ENCODE results near the gene COX5A. TPM values are rescaled to one million over a fixed set of nuclear protein-coding genes. Genes with fewer than 3 reads are reported as not detected.

COX5A gene
- total RNA-seq, 1 donor = 63.0 TPM

DNA sequence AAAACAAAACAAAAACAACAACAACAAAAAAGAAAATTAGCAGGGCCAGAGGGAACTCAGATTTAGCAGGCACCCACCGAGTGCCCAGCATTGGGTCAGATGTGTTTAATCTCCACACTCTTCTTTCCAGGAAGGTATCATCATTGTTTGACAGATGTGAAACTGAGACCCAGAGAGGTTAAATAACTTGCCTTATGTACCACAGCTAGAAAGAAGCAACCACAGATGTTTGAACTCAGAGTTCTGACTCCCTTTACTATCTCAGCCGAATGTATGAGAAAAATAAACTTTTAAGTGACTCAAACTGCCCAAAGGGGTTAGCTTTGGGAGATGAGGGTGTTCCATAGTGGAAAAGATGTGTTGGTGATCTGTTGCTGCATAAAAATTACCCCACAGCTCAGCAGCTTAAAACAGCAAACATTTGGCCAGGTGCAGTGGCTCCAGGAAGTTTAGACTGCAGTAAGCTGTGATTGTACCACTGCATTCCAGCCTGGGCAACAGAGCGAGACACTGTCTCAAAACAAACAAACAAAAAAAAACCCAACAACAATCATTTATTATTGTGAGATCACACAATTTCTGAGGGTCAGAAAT, 23.2 kb upstream of the COX5A start:
- H3K4me3 ChIP-seq (ENCODE audit: low read depth, low read length) = no peak overlapping the region
- TF ChIP-seq, protein P1, sequence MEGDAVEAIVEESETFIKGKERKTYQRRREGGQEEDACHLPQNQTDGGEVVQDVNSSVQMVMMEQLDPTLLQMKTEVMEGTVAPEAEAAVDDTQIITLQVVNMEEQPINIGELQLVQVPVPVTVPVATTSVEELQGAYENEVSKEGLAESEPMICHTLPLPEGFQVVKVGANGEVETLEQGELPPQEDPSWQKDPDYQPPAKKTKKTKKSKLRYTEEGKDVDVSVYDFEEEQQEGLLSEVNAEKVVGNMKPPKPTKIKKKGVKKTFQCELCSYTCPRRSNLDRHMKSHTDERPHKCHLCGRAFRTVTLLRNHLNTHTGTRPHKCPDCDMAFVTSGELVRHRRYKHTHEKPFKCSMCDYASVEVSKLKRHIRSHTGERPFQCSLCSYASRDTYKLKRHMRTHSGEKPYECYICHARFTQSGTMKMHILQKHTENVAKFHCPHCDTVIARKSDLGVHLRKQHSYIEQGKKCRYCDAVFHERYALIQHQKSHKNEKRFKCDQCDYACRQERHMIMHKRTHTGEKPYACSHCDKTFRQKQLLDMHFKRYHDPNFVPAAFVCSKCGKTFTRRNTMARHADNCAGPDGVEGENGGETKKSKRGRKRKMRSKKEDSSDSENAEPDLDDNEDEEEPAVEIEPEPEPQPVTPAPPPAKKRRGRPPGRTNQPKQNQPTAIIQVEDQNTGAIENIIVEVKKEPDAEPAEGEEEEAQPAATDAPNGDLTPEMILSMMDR (IDR thresholded peaks at IDR 0.05; ENCODE audit: insufficient read depth, low read length) = no peak
- peak; percentile 9 for DNase-seq (ENCODE audit: low read depth)

GRCh38 chr15:74960286-74960685, 22.4 kb upstream of the COX5A start:
- TF ChIP-seq, protein P1 (IDR thresholded peaks at IDR 0.05; ENCODE audit: insufficient read depth, low read length) = no peak
- DNase-seq (ENCODE audit: low read depth) = no peak
- H3K4me3 ChIP-seq (ENCODE audit: low read depth, low read length) = no peak overlapping the region

DNA sequence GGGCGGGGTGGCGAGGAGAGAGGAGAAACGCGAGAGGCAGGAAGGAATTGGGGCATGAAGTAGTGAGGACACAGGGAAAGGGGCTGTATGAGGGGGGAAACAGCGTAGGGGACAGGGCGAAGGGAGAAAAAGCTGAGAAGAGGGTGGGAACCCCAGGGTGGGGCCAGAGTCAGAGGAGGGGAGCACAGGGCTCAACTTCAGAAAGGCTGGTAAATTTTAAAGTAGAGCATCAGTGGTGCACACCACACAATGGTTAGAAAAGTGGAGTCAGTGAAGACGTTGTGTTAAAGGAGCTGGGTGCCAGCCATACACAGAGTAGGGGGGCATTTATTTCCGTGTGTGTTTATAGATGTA, 21.7 kb upstream of the COX5A start:
- TF ChIP-seq, protein P1 (IDR thresholded peaks at IDR 0.05; ENCODE audit: insufficient read depth, low read length) = no peak
- peak overlapping the region; percentile 6 for H3K4me3 ChIP-seq (ENCODE audit: low read depth, low read length)
- DNase-seq (ENCODE audit: low read depth) = no peak

- H3K4me3 ChIP-seq (ENCODE audit: low read depth, low read length) = peak overlapping the region; percentile 57
- no peak for DNase-seq (ENCODE audit: low read depth)
- TF ChIP-seq, protein P1 (IDR thresholded peaks at IDR 0.05; ENCODE audit: insufficient read depth, low read length) = no peak
Measured at GRCh38 chr15:74958908-74959585, 21.2 kb upstream of the COX5A start.

DNA sequence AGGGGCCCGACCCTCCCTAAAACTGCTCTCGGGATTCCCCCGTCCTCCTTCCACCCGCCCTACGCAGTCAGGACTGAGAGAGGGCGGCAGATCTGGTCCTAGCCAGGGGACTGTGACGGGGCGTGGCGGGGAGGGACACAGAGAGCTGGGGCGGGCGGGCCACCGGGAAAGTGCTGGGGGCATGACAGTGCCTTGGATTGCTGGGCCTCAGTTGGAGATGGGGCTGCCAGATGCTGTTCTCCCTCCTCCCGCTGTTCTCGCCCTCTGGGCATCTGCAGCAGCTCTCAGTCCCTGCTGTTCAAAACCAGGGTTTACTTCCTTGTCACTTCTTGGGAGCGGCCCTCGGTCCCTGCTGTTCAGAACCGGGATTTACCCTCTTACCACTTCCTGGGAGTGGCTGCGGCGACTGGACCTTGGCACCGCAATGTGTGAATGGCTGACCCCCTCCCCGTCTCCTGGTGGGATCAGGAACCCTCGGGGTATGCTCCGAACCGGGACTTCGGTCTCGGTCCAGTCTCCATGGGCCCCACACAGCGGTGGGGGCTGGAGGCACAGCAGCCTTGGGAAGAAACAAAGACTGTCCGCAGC, 20.5 kb upstream of the COX5A start:
- TF ChIP-seq, protein P1 (IDR thresholded peaks at IDR 0.05; ENCODE audit: insufficient read depth, low read length) = peak; percentile 49
- peak overlapping the region; percentile 57 for H3K4me3 ChIP-seq (ENCODE audit: low read depth, low read length)
- peak; percentile 35 for DNase-seq (ENCODE audit: low read depth)

- TF ChIP-seq, protein P1 (IDR thresholded peaks at IDR 0.05; ENCODE audit: insufficient read depth, low read length) = peak; percentile 1
Measured at GRCh38 chr15:74957476-74958035, 19.7 kb upstream of the COX5A start.

More at GRCh38 chr15:74957476-74958035, 19.7 kb upstream of the COX5A start:
- peak overlapping the region; percentile 64 for H3K4me3 ChIP-seq (ENCODE audit: low read depth, low read length)
- peak; percentile 24 for DNase-seq (ENCODE audit: low read depth)
